Islet precursor cell (in vitro differentiated cells): ENCODE results near the gene AKAP8.
"Not testable (repeated sequence)": the region's sequence is repeated elsewhere in the genome, so short reads cannot be mapped to it uniquely, and the experiment has no call there.

ENCODE experiments used
- DNase-seq: peaks from one replicate; pipeline ENCODE4 v3.0.0-alpha.2; 2018

AKAP8 gene

DNA sequence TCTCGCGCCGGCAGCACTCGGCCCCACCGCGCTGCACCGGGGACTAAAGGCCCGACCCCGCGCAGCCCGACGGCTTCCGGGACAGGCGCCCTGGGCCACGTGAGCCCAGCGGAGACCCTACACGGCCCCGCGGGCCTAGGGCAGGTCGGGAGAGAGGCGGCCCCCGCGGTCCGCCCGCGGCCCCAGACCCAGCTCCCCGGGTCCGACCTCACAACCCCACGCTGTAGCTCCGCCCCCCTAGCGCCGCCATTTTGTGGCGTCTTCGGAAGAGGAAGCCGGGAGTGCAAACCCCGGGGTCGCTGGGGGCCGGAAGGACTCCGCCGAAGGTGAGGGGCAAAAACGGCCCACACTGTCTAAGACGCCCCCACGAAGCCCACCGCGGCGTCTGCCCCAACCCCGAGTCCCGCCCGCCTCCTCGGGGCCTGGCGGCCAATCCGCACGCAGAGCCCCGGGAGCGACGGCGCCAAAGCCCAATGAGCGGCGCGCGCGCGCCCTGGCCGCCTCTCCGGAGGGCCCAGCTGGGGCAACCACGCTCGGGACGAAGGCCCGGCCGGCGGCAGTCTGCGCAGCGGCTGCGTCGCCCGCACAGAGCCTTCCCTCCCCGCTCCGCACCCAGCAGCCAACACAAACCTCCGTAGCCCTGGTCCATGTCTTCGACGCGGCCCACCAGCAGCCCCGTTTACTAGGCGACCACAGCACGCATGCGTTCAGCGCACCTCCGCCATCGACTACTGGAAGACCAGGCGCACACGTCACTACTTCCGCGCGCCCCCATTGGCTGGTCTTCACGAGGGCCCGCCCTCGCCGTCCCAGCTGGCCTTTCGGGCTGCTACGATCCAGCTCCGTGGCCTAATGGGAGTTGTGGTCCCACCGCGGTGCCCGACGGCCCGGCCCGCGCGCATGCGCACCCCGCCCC is at the start of gene AKAP8:
AKAP8 (minus strand) TSS at position 705 of the 916 bp plus-strand sequence; CDS start at position 649, 56 bp downstream.
- DNase-seq = peak; percentile 99

DNA sequence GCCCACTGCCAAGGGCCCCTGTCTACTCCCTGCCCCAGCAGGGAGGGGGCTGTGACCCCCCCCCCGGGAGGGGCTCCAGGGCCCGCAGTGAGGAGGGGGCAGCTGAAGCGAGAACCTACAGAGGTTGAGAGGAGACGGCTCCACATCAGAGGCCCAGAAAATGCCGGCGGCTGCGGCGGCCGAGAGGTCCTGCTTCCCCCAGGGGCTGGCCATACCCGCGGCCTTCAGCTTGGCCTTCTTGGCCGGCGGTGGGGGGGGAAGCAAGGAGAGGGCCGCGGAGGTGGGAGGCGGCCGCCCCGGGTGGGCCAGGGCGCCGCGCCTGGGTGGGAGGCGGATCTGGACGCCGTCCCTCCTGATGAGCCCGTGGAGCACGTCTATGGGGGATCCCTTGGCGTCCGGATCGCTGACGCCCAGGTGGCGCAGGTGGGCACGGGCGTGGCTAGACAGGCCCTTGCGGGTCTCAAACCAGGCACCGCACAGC is 48.4 kb upstream of the AKAP8 start:
- no peak for DNase-seq

DNA sequence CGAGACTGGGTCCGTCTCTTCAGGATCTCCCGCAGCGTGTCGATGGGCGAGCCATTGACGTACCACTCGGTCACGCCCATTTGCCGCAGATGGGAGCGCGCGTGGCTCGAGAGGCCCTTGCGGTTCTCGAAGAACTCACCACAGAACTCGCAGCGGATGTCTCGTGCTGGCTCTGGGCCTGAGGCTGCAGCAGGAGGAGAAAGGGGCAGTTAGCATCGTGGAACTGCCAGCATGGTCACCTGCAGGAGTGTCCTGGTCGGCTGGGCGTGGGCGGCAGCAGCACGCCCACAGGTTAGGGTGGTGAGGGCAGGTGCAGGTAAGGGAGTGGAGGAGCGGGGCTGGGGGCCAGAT is 47.7 kb upstream of the AKAP8 start:
- DNase-seq = no peak

DNA sequence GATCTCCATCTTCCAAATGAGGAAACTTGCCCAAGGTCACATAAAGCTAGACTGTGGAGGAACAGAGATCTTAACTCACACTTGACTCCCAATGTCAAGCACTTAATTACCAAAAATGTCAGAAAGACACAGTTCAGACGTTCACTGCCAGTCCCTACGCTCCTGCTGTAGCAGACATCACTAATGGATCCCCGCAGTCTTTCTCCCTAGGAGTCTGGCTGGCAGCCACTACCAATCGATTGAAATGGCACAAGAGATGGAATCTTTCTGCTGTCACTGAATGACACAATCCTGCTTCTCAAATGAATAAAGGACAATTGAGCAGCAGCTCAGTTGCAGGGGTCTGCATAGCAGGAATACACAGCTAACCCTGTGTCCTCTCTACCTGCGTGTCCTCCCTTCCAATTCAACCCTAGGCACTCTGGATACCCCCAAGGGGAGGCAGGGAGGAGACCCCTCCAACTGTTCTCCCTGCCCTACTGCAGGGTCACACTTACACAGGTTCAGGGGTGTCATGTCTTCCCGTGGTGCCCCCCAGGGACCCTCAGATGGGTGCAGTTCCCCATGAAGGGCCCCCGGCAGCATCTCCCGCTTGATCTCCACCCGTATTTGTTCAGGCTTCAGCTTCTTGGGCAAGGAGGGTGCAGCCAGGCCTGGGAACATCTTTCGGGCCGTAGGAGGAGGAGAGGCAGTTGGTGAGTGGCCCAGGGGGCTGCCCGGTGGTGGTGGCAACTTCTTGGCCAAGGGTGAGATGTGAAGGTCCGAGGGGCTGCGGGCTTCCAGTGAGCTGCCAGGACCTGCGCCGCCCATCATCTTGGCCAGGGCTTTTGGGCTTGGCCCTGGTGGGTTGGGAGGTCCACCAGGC is 47.1 kb upstream of the AKAP8 start:
- DNase-seq = no peak

DNA sequence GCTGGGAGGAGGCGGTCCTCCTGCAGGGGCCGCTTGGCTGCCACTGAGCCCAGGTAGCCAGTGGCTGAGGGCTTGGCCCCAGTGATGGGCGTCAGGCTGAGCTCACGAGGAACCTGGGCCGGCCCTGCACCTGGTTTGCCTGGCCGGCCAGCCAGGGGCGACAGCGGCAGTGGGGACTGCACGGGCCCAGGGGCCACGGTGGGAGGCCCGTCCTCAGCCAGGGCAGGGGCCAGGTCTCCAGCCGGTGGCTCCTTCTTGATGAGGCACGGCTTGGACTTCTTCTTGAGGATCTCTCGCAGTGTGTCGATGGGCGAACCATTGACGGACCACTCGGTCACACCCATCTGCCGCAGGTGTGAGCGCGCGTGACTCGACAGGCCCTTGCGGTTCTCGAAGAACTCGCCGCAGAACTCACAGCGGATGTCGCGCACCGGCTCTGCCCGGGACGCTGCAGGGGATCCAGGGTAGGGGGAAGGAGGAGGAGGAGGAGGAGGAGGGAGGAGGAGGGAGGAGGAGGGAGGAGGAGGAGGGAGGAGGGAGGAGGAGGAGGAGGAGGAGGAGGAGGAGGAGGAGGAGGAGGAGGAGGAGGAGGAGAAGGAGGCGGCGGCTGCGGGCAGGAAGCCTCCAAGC is 45.8 kb upstream of the AKAP8 start:
- DNase-seq = no peak

DNA sequence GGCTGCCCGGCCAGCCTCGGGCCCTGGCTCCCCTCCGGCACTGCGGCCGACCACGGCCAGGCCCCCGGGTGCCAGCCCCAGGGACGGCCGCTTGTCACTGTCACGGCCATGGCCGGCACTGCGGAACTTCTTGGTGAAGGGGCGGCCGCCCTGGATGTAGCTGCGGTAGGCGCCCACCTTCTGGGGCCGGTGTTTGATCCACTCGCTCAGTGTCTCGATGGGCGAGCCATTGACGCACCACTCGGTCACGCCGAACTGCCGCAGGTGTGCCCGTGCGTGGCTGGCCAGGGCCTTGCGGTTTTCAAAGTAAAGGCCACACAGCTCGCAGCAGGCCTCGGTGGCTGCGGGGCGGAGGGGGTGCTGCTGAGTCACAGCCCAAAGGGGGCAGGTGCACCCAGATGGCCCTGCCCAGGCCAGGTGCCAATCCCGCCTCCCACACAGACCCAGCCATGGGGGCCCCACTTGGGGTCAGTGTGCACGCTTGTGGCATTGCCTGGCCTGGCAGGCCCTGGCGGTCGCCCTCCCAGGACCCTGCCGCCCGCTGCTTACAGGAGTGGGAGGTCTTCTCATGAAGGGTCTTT is 45.2 kb upstream of the AKAP8 start:
- no peak for DNase-seq

DNA sequence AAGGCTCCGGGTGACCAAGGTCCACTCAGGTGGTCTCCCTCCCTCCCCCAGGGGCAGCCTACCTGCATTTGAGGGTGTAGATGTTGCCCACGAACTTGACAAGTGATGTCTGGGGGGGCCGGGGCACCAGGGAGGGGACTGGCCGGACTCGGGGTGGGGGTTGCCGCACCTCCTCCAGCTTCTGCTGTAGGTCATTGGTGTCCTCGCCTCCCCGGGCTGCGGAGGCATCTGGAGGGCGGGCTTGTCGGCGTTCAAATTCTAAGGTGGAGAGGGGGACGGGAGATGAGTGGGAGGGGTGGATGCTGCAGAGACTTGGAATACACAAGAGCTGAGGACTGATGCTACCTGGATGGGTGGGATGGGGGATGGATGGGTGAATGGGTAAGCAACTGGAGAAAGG is 44.5 kb upstream of the AKAP8 start:
- DNase-seq = no peak

DNA sequence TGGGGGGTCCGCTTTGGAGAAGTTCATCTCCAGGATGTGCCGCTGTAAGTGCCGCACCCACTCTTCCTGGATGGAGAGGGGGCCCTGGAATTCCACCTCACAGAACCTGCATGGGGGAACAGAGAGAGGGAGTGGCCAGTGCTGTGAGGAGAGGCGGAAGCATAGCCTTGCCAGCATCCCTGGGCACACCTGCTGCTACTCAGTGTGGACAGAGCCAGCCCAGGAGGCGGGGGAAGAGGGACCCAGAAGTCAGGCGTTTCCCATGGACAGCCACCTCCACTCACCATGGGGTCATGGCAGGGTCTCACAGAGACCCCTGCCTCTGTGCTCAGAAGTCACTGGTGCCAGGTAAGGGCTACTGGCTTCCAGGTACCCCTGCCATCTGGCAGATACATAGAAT is 43.5 kb upstream of the AKAP8 start:
- DNase-seq = no peak

DNA sequence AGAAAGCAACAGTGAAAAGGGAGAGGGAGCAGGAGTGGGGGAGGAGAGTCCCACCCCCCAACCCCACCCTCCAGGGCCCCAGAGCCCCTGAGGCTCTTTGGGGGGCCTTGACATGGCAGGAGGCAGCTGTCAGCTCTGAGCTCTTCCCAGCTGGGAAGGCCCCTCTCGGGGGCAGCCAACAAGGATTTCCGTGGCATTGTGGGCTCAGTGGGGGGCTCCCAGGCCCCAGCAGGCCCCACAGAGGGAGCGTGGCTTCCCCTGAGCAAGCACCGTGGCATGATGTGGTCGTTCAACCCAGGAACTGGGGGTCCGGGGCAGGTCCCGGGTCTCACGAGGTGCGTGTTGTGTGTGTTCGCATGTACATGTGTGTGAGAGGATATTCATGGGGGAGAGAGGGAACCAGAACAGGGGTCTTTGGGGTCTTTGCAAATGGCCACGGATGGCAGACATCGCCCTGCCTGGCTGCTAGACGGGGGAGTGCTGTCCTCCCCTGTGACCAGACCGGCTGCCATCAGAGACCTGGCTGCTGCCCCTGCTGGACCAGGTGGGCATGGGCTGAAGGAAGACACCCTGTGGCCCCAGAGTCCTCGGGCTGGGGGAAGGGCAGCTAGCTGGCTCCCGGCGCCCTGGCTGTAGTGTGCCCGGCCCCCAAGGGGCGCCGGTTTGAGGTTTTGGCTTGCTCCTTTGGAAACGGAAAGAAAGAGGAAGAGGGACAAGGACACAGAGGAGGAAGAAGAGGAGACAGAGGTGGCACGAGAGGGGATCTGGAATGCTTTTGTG is 42.9 kb upstream of the AKAP8 start:
- no peak for DNase-seq

DNA sequence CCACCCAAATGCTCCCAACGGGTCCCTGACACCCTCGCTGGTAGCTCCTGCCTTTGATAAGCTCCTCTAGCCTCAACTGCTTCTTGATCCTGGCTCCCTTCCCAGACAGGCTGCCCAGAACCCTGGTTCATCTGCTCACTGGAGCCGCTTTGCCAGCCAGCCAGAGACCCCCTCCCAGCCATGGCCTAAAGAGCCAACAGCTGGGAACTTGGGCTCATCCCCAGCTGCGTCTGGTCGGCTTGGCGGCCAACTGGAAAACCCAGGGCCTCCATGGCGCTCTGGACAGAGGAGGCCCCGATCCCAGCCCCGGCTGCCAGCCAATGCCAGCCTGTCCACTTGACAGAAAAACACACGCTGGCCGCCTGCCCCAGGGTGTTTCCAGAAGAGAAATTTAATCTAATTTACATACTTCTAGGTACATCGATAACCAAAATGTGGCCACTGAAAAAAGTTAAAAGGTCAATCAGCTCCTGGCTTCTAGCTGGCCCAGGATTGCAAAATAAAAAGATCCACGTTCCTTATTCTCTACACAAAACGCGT is 42.2 kb upstream of the AKAP8 start:
- no peak for DNase-seq

DNA sequence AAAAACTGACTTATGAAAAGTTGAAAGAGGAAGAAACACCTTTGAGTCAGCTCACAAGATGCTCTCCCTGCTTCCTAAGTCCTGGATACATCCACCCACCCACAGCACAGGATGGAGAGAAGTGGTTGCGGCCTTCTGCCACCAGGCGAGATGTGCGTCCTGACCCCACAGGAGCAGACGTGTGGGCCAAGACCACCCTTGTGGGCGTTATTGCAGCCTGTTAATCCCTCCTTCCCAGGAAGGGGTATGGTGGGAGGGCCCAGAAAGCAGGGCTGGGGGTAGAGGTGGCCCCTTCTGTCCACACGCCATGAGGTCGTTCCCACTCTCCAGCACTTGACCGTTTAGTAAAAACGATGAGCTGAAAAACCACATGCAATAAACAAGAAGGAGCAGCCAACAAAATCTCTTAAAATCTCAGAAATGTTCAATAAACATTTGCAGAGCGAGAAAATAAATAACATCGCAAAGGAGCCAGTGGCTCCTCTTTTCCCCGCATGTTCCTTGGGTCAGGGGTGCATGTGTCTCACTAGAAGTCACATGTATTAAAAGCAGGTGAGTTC is 41.6 kb upstream of the AKAP8 start:
- no peak for DNase-seq

DNA sequence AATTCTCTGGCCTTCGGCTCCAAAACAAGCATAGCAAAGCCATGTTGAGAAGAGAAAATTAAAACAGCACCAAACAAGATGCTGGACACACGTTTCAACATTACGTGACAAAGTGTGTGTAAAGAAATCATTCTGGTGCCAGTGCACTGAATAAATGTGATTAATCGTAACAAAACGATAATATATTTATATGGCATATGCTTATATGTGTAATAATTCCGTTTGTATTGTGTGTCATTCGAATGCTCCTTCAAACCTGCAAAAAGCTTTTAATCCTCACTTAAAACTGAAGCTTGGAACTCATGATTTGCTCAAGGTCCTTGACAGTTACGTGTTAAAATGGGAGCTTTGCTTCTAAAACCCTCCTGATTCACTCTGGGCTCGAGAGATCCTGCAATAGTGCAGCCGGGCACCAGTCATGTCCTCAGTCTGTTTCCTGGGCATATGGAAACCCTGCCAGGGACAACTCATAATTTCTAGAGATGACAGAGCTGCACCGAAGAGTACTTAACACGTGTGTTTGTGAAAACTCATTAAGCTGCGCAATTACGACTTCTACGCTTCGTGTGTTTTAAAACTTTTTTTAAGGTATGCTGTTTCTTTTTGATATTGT is 39.9 kb upstream of the AKAP8 start:
- DNase-seq = no peak

DNA sequence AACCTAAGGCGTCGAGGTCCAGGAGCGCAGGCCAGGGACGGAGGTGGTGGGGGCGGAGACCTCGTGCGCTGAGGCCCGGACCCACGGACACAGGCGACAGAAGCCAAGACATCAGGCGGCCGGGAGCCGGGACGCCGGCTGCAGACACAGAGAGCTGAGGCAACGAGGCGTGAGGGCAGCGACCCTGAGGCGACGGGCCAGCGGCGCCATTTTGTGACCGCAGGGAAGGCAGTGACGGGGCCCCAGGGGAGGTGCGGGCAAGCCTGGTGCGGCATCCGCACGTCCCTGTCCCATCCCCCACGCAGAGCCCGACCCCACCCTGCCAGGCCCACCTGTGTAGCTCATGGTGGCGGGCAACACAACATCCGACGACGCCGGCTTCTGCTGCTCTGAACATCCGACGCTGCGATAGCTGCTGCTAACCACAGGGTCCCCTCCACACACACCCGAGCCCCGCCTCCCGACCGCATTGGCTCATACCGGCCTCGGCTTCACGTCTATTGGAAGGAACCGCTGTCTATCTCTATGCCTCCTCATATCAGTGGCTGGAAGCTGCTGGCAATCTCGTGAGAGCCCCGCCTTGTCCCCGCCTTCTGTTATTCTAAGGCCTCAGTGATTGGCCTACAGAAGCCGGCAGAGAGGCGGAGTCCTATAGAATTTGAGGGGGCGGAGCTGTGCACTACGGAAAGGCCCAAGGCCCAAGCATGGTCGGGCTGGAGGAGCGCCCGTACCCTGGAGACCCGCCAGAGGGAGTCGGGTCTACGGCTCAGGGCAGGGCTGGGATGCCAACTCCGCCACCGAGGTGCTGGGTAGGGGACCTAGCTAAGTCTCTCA is 39.2 kb upstream of the AKAP8 start, which contains the start of gene AKAP8L:
AKAP8L (minus strand) TSS at position 410 of the 834 bp plus-strand sequence; CDS start at position 345, 65 bp downstream.
- peak; percentile 100 for DNase-seq

DNA sequence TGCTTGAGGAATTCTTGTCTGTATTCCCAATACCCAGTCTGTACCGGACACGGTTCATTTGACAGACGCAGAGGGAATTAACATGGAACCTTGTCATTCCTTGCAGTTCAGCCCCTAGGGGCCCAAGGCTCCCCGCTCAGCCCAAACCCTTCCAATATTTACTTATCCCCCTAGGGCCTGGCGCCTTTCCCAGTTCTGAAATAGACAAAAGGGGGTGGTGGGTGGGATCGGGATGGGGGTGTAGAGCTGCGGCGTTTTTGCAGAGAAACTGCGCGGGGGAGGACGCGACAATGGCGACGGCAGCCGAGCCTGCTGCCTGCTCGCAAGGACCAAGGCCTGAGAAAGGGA is 38.6 kb upstream of the AKAP8 start:
- no peak for DNase-seq

DNA sequence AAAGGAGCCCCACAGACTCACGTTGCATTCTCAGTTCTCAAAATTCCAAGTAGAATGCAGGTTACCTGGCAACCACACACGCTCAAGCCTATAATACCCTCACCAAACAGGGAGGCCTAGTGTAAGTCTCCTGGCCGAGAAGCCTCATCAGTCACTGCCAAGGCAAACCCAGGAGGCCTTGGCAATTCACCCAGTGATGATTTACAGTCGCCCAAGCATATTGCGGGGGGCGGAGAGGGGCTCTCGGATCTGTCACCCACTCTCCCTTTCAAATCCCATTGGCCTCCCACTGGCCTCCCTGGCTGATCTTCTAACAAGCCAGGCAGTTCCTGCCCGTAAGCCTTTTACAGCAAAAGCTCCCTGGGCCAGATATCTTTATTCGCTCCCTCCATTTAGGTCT is 38.1 kb upstream of the AKAP8 start:
- DNase-seq = no peak

DNA sequence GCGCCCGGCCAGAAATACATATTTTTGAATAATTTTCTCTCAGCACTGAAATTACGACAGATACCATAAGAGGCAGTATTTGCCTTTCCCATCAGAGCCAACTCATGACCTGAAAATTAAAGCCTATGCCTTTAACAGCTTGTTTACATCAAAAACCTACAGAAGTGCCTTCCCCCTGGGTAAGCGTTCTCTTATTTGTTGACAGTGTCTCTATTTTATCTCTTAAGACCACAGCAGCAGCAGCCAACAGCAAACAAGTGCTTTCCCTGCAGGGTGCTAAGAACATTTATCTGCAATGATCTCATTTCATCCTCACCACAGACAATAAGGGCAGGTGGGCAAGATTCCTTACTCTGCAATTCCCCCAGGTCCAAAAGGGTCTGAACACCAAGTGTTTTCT is 33.2 kb upstream of the AKAP8 start:
- DNase-seq = no peak

DNA sequence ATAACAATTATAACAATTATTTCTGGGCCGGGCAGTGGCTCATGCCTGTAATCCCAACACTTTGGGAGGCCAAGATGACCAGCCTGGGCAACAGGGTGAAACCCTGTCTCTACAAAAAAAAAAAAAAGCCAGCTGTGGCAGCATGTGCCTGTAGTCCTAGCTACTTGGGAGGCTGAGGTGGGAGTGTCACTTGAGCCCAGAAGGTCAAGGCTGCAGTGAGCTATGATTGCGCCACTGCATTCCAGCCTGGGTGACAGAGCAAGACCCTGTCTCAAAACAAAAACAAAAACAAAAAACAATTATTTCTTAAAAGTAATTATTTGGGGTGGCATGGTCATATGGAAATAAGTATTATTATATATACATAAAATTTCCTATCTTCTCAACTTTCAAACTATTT is 31.8 kb upstream of the AKAP8 start:
- not testable (repeated sequence) for DNase-seq

DNA sequence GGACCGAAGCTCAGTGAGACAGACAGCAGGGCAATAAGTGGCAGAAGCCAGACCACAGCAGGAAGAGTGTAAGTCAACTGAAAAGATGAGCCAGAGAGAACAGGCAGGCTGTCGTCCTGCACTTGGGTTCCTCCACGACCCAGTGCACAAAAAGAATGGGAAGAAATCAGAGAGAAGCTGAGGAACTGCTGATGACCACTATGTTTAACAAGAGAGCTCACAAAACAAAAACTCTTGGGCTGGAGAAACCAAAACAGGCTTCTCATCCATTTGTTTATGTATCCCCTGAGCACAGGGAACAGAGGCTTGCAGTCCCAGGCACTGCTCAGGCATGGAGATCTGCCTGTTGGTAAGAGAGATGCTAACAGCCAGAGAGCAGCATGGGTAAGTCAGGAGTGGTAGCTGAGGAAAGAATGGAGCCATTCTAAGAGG is 25.2 kb upstream of the AKAP8 start:
- DNase-seq = no peak

DNA sequence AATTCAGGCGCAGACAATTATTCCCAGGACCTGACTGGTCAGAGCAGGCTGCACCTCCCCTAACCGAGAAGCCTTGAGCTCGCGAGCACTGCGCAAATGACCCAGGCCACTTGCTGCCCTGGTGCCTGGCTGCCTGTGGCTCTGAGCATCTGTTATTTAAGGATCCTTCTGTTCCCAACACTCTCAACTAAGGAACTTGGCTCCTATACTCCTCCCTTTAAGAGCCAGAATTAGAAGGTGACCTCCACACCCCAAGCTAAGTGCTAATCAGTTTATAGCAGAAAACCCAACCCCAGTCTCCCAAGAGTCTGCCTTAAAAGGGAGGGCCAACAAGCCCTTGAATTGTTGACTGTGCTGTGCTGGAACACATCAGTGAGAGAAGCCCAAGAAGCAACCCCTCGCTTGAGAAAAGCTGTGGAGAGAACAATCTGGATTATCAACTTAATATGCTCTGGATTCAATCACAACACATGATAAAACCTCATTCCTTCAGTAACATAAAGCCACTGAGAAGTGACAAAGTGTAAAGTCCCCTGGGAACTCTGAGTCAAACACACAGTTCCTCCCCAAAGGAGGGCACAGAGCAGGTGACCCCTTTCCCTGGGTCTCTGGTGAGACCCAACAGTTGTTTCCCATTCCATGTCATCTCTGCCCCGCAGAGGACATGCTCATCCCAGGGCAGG is 24.7 kb upstream of the AKAP8 start:
- no peak for DNase-seq
